OCI-LY3 (cell line): ENCODE data around the gene CLEC2L.

Experiments
- H2AFZ ChIP-seq: fragments of 200-600, 300-600 bp; shearing (Covaris generic); 2 replicates; pipeline ENCODE4 v1.6.0; 2014; ENCODE audit warnings: antibody characterized with exemption, low read depth, low read length
- H3K27ac ChIP-seq: fragments of 200-600, 300-600 bp; sonication (generic); 2 replicates; pipeline ENCODE4 v1.5.1; 2014; ENCODE audit warnings: mild to moderate bottlenecking, low read length, moderate library complexity, mixed read lengths
- H3K27me3 ChIP-seq: fragments of 200-600, 300-600 bp; sonication (generic); 2 replicates; pipeline ENCODE4 v1.6.1; 2014; ENCODE audit warnings: low read depth, low read length, mixed read lengths
- H3K36me3 ChIP-seq: fragments of 200-600, 300-600 bp; sonication (generic); replicated peaks from 2 replicates; pipeline ENCODE3; 2014; ENCODE audit warnings: low read depth, low read length, mixed read lengths
- H3K4me1 ChIP-seq: fragments of 300-600, 200-600 bp; sonication (generic); 2 replicates; pipeline ENCODE4 v1.6.1; 2014; ENCODE audit warnings: low read length, mixed read lengths
- H3K4me2 ChIP-seq: fragments of 200-600, 300-600 bp; sonication (generic); 2 replicates; pipeline ENCODE4 v1.6.1; 2014; ENCODE audit warnings: low read length, mixed read lengths
- H3K4me3 ChIP-seq: fragments of 300-600, 200-600 bp; sonication (generic); 2 replicates; pipeline ENCODE4 v1.5.1; 2014; ENCODE audit warnings: antibody characterized with exemption, mild to moderate bottlenecking, low read length, moderate library complexity
- H3K79me2 ChIP-seq: fragments of 300-600, 200-600 bp; shearing (Covaris generic); 2 replicates; pipeline ENCODE4 v1.6.1; 2014; ENCODE audit warnings: mild to moderate bottlenecking, low read length, mixed read lengths
- H3K9ac ChIP-seq: fragments of 300-600, 200-600 bp; shearing (Covaris generic); 2 replicates; pipeline ENCODE4 v1.6.0; 2014; ENCODE audit warnings: mild to moderate bottlenecking, low read length, moderate library complexity
- H3K9me3 ChIP-seq: fragments of 200-600, 300-600 bp; shearing (Covaris generic); 2 replicates; pipeline ENCODE4 v1.6.1; 2014; ENCODE audit warnings: low read length, mixed read lengths; ENCODE audit not compliant: insufficient read depth
- H4K20me1 ChIP-seq: fragments of 200-600, 300-600 bp; sonication (generic); 2 replicates; pipeline ENCODE4 v1.6.1; 2016; ENCODE audit warnings: low read length, mixed read lengths; ENCODE audit not compliant: insufficient read depth
- CTCF ChIP-seq: fragments of 200-600, 300-600 bp; sonication (generic); IDR thresholded peaks from 2 replicates; pipeline ENCODE4 v1.5.1; 2014; ENCODE audit warnings: antibody characterized with exemption, low read length, low read depth
- EZH2phosphoT487 ChIP-seq: fragments of 200-600 bp; shearing (Covaris generic); IDR thresholded peaks from 2 replicates; pipeline ENCODE4 v1.6.1; 2018; ENCODE audit warnings: antibody characterized with exemption, mixed run types, low read depth

The CLEC2L gene

GRCh38 chr7:139557857-139558581, 34.5 kb downstream of the CLEC2L start:
- Histone ChIP-seq H3K9ac (no peak overlapping the region), H4K20me1 (no peaks in the 10 kb centered on the region), H3K27ac (no peak overlapping the region), H3K4me1 (no peaks in the 10 kb centered on the region), H3K4me2 (no peak overlapping the region), H2AFZ (no peak overlapping the region), H3K9me3 (no peaks in the 10 kb centered on the region), H3K27me3 (no peaks in the 10 kb centered on the region), H3K4me3 (no peak overlapping the region), H3K79me2 (no peaks in the 10 kb centered on the region), H3K36me3 (no peaks in the 10 kb centered on the region)
- no peak for TF ChIP-seq EZH2phosphoT487
- no peak for TF ChIP-seq CTCF

- H4K20me1 ChIP-seq = no peaks in the 10 kb centered on the region
- H3K79me2 ChIP-seq = no peaks in the 10 kb centered on the region
- peaks cover under 1% of the 10 kb centered on the region; the same call in 1 of the 2 replicates for H3K27me3 ChIP-seq
- H3K9ac ChIP-seq = no peak overlapping the region
- no peak overlapping the region for H3K4me3 ChIP-seq
- TF ChIP-seq CTCF (no peak), EZH2phosphoT487 (no peak)
- no peak overlapping the region for H3K4me2 ChIP-seq
- H3K27ac ChIP-seq = no peak overlapping the region
- H3K36me3 ChIP-seq = no peaks in the 10 kb centered on the region
- H3K4me1 ChIP-seq = no peaks in the 10 kb centered on the region
- H2AFZ ChIP-seq = no peak overlapping the region
- H3K9me3 ChIP-seq = no peaks in the 10 kb centered on the region
These were observed 36.0 kb downstream of the CLEC2L start for GRCh38 chr7:139559364-139560105.

- Histone ChIP-seq H3K4me3 (no peak overlapping the region), H3K27ac (no peak overlapping the region), H3K9ac (no peak overlapping the region), H4K20me1 (no peaks in the 10 kb centered on the region), H3K4me1 (no peaks in the 10 kb centered on the region), H3K9me3 (no peaks in the 10 kb centered on the region), H3K79me2 (no peaks in the 10 kb centered on the region), H2AFZ (no peak overlapping the region), H3K27me3 (peaks cover 3% of the 10 kb centered on the region; the same call in 1 of the 2 replicates), H3K4me2 (no peak overlapping the region), H3K36me3 (no peaks in the 10 kb centered on the region)
- TF ChIP-seq CTCF = no peak
- TF ChIP-seq EZH2phosphoT487 = no peak
These were observed 36.7 kb downstream of the CLEC2L start for GRCh38 chr7:139560199-139560598.

GRCh38 chr7:139560678-139561077, 37.2 kb downstream of the CLEC2L start:
- no peak overlapping the region for H3K9ac ChIP-seq
- H2AFZ ChIP-seq = no peak overlapping the region
- no peak overlapping the region for H3K4me2 ChIP-seq
- TF ChIP-seq CTCF = no peak
- TF ChIP-seq EZH2phosphoT487 = no peak
- H3K4me3 ChIP-seq = no peak overlapping the region
- no peak overlapping the region for H3K27ac ChIP-seq
- H3K27me3 ChIP-seq = peaks cover 3% of the 10 kb centered on the region; the same call in 1 of the 2 replicates
- H3K79me2 ChIP-seq = no peaks in the 10 kb centered on the region
- H3K9me3 ChIP-seq = no peaks in the 10 kb centered on the region
- H3K4me1 ChIP-seq = no peaks in the 10 kb centered on the region
- H3K36me3 ChIP-seq = no peaks in the 10 kb centered on the region
- H4K20me1 ChIP-seq = no peaks in the 10 kb centered on the region
